Left renal cortex interstitium (tissue), 4 donors: Measurements from ENCODE around the gene PRSS53. TPM values are rescaled to one million over a fixed set of nuclear protein-coding genes. Genes with fewer than 3 reads are reported as not detected.
A peak's percentile ranks its signal among the peaks of the same experiment; 100 is the strongest.

Experiments used
- DNase-seq, 4 donors: peaks; one replicate each; pipeline ENCODE4 v3.0.0-alpha.2; 2013; ENCODE audit warnings: low read depth in 4 of 4, low spot score in 2 of 4, missing footprints in 1 of 4
- polyA plus RNA-seq, 4 donors: library from polyadenylated mRNA; unstranded; fragments of 120-200 nt; gene quantifications; one replicate each; pipeline ENCODE4 v1.2.1, GENCODE V29; 2013; ENCODE audit not compliant: insufficient read length in 4 of 4

The PRSS53 gene
- polyA plus RNA-seq, 4 donors, result 0.48 to 2.1 (median 1.3) TPM

DNA sequence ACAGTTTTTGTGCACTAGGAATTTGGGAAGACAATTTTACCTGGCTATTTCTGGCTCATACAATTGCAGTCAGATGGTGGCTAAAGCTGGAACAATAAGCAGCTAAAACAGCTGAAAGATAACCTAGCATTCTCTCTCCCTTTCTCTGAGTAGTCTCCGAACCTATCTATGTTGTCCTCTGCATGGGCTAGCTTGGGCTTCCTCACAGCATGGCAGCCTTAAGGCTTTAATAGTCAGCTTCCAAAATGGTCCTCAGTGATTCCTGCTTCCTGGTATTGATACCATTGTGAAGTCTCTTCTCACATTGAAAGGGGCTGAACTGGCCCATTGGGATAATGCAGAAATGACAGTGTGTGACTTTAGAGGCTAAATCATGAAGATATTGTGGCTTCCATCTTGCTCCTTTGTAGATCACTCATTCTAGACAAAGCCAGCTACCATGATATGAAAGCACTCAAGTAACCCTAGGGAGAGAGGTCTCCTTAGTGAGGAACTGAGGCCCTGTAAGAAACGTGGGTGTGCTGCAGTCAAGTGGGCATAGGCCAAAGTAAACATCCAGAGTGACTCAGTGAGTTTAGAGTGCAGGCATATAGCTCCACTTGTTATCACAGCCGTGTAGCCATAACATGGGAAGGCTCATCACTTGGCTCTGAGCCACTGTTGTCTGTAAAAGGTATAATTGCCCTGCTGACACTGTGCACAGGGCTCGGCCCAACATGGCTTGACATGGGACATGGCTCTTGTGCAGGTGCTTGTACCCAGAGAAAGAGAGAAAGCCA lies 11.3 kb upstream of the PRSS53 start:
- DNase-seq, result no peak

DNA sequence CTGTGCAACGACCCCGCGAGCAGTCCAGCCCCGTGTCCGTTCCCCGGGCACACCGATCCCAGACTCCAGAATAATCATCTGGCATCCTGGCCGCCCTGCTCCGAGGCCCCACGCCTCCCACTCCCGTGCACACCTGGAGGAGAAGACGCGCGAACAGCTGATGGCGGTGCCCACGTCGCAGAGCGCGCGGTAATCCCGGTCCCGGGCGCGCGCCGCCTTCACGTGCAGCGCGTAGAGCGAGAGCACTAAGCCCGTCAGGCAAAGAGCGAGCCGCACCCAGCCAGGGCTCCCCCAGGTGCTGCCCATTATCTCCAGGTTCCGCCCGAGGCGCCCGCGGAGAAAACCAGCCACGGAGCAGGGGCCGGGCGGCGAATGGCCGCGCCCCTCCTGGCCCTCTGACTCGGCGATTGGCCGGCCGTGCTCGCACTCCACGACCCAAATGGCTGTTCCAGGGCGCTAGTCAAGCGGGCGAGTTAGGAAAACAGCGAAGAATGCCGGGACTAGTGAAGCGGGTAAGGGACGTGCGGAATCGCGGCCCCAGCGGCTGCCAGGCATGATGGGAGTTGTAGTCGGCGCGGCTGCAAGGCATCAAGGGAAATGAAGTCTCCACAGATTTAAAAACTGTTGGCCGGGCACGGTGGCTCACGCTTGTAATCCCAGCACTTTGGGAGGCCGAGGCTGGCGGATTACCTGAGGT lies 5.8 kb upstream of the PRSS53 start, which contains the start of gene VKORC1:
TSS of gene VKORC1 (minus strand) at position 374 of the 697 bp plus-strand sequence. CDS start at position 306, 68 bp downstream.
- peak in 3 of 4 donors; percentile 73 to 89 (median 82) for DNase-seq

DNA sequence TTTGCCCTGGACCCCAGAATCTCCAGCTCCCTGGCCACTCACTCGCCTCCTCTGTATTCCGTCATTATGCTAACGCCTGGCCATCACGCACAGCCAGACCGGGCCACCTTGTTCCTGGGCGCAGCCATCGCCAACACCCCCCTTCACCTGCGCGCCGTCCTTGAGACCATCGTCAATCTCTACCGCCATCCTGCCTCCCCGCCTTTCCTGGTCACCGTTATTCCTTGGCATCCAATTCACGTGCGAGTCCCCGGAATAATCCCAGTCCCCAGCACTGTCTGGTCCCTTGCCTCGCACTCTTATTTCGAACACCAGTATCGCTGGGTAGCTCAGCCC lies 5.3 kb upstream of the PRSS53 start:
- no peak for DNase-seq

DNA sequence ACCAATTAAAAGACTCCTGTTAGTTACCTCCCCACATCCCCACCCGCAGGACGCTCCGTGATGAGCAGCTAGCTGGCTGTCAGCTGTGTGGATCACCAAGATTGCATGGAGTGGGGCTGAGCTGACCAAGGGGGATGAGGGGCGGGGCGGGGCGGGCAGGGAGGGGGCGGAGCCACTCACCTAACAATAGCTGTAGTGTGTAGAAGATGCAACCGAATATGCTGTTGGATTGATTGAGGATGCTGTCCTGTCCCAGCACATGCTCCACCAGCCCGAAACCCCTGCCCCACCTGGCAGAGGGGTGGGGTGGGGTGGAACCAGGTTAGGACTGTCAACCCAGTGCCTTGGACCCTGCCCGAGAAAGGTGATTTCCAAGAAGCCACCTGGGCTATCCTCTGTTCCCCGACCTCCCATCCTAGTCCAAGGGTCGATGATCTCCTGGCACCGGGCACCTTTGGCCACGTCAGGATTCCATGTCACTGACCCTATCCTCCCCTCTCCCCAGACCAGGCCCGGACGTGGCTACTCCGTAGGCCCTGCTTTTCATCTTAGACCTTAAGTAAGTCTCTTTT lies 4.5 kb upstream of the PRSS53 start:
- no peak for DNase-seq

DNA sequence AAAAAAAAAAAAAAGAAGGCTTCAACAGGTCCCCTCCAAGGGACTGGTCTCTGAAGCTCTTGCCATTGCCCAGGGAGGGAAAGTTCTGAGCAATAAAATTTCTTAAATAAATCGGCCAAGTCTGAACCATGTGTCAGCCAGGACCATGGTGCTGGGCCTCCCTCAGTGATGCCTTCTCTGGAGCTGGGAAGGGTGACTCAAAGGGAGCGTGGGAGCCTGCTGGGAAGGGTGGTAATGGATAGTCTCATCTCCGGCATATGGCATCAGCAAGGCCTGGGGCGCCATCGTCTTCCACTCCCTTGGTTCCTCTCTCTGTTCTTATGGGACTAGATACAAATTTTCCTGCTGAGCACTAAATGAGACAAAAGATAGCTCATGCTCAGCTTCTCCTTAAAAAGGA lies 3.6 kb upstream of the PRSS53 start:
- DNase-seq, result no peak

DNA sequence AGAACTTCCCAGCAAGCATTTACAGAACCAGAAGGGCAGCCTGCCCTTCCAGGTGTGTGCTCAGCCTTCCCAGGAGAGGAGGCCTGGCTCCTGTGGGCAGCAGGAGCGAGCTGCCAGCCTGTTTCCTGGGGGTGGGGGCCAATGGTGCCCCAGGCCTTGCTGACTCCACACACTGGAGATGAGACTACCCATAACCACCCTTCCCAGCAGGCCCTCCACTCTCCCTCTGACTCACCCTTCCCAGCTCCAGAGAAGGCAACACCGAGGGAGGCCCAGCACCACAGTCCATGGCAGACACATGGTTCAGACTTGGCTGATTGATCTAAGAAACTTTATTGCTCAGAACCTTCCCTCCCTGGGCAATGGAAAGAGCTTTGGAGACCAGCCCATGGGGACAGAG lies 1.8 kb upstream of the PRSS53 start:
- no peak for DNase-seq

DNA sequence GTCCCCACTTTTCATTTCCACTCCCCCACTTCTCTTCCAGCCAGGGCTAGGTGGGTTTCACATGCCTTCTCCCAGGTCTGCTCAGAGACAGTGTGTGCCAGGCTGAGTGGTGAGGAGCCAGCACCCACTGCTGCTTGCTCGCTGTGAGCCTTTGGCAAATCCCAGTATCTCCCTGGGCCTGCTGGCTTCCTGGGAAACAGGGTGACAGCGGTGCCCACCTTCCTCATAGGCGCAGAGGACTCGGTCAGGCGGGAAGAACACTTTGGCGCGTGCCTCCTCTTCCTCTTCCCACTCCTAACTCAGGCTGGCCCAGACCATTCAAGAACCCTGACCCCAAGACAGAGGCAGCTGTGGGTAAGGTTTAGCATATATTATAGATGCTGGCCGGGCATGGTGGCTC lies 456 bp upstream of the PRSS53 start:
- no peak for DNase-seq

DNA sequence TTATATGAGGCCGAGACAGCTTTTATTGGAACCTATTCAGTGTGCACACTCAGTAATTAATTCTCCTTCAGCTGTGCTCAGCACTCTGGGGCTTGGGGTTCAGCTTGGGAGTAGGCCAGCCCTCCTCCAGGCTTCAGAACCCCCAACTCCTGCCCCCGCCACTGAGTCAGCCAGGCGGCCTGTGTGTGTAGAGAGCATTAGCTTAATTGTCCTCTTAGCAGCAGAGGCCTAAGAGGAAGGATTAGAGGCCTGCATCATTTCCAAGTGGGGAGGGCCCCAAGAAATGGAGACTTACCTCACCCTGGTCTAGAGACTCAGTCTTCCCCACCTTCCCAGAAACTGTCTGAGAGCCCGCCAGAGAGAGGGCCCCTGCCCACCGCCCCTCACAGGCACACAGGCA lies 772 bp downstream of the PRSS53 start:
- no peak for DNase-seq

DNA sequence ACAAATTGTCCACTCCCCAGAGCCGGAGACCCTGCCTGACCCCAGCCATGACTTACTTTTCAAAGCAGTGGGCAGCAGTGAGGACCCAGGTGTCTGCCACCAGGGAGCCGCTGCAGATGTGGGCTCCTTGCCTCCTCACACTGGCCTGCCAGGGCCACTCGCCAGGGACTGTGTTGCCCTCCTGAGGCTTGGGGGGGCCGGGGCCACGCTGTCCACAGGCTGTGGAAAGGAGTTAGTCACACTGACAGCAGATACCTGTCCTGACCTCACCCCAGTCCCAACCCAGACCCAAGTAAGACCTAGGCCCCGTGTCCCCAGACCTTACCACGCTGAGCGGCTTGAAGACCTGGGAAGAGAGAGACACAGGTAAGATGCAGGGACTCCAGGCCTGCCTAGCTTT lies 1.3 kb downstream of the PRSS53 start:
- DNase-seq, result no peak

DNA sequence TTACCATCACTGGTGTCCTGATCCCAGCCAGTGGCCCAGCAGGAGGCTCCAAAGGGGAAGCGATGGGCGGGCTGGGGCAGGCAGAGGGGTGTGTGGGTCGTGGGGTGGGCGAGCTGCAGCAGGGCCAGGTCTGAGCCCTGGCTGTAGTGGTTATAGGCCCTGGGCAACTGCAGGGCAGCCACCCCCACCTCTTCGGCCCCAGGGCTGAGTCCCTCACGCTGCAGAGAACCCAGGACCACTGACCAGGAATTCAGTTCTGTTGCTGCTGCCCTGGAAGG lies 2.2 kb downstream of the PRSS53 start:
- DNase-seq, result no peak

DNA sequence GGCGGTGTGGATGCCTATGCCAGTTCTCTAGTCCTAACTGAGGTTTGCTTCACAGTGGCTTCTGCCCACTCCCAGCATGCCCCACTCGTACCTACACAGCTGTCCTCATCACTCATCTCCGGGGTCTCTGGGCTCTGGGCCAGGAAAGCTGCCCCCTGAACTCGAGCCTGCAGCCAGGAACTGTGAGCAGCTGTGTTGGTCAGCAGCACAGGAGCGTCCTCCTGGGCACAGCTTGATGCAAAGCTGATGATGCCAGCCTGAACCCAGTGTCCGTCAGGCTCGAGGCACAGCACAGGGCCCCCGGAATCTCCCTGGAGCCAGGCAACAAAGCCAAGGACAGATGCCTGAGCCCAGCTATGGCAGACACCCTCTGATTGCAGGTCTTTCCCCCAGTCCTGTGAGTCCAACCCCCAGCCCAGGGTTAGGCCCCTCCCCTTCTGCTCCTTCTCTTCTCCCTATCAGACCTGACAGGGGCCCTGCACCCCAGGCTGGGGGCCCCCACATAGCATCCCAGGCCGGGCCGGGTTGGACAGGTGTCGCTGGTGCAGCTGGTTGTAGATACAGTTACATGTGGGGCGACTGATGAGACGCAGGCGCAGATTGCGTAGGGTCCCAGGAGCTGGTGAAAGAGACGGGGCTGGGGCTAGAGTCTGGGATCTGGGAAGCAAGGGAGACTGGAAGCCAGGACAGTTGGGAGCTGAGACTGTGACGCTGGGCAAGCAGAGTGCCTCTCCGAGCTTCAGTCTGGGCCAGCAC lies 2.7 kb downstream of the PRSS53 start:
- DNase-seq, result no peak

DNA sequence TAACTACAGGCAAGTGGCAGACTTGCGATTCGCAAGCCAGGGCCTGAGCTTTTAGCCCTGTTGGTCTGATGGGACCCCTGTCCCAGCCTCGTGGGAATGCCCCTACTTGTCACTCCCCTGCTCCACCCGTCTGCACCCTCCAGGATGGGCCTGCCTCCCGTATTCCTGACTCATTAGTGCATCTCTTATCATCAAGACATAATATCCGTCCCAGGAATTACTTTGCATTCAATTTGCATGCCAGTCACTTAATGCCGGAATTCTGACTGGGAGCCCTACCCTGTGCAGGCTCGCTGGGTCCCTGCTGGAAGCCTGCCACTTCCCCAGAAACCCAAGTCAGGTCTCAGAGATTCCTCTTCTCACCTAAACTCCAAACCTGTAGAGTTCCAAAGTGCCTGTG lies 3.3 kb downstream of the PRSS53 start:
- no peak for DNase-seq

DNA sequence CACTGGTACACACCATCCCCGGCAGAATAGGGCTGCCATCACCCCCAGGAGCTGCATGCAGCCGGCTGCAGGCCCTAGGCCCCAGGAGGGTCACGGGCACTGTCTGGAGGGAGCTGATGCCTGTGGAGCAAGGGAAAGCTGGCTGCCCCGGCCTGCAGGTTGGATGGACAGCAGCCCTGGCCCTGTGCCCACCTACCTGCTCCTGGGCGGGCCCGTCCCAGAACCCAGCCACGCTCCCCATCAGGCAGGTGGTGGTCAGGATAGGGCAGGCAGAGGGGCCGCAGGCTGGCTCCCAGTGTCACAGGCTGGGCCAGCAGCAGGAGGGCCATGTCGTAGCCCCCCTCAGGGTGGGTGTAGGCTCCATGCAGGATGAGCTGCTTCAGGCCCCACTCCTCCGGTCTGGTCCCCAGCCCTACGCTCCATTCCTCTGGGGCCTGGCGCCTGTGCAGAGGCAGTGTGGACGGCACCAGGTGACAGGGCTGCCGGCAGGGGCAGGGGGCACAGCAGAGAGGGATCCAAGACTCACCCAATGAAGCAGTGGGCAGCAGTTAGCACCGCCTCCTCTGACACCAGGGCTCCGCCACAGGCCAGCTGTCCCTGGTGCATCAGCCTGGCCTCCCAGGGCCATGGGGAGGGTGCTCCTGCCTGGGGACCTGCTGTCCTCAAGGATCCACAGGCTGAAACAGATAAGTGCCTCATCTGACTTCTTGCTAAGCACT lies 4.0 kb downstream of the PRSS53 start:
- DNase-seq, result no peak

DNA sequence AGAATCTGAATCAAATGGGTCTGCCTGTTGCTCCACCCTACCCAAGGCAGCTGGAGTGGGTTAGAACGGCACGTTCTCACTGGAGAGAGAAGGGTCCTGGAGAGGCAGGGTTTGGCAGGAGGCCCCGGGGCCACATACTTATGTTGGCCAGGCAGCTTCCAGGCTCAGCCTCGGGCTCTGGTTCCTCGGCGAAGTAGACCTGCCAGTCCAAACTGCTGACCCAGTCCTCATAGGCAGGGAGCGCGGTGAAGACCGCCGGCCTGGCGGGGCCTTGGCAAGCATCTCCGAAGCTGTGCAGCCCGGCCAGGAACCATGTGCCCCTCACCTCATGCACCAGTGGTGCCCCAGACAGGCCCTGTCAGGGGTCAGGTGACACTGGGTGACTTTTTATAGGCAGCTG lies 4.8 kb downstream of the PRSS53 start:
- DNase-seq, result no peak

DNA sequence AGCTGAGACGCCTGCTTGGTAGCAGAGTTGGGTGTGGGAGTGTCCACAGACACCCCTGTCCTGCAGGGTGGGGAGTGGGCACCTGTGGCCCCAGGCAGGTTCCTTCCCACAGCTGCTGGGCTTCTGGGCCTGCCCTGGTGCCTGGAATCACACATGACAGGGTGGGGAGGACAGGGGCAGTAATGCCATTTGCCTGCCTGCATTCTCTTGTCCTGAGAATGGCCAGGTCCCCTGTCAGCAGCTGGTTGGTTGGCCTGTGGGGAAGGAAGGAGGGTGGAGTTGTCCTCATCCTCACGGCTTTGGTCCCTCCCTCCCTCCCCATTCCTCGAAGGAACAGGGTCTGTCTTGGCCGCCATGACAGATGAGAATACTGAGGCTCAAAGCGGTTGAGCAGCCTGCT lies 5.2 kb downstream of the PRSS53 start:
- no peak for DNase-seq

DNA sequence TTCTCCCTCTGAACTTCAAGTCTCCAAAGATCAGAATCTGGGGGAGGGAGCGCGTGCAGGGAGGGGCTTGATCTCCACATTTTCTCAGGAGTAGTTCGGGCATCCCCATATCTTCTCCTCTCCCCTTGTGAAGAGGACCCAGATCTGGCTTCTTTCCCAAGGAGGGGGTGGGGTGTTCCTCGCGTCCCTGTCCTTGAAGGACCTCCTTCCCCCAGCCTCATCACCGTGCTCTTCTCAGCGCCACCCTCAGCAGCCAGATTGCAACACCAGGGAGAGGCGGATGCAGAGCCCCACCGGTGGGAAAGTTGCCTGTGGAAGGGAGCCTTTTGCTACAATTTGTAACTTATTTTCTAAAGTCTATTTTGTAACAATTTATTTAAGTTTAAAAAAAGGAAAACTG lies 5.7 kb downstream of the PRSS53 start:
- DNase-seq, result no peak

DNA sequence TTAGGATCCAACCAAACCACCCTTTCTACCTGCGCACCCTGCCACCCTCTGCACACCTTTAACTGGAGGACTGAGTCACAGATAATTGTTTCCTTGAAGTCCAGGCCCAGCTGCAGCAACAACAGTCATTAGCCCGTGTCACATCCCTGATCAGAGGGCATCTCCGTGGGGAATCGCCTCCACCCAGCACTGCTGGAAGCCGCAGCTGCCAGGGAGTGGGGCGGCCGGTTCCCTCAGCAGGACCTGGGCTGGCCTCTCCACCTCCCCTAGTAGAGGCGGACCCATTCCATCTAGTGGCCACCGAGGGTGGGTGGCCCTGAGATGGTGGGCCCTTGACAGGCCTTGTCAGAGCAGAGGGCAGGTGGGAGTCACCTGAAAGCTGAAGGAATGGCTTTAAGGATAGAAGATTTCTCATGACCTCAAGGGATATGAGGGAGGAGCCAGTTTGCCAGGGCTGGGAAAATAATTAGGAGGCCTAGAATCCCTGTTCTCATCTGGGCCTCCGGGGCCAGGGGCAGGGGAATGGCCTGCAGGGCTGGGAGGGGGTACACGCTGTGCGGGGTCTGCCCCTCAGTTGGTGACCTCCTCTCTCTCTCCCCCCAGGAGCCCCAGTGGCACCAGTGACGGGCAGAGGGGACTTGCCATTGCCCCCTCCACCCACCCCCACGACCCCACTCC lies 6.2 kb downstream of the PRSS53 start:
- DNase-seq, result no peak

DNA sequence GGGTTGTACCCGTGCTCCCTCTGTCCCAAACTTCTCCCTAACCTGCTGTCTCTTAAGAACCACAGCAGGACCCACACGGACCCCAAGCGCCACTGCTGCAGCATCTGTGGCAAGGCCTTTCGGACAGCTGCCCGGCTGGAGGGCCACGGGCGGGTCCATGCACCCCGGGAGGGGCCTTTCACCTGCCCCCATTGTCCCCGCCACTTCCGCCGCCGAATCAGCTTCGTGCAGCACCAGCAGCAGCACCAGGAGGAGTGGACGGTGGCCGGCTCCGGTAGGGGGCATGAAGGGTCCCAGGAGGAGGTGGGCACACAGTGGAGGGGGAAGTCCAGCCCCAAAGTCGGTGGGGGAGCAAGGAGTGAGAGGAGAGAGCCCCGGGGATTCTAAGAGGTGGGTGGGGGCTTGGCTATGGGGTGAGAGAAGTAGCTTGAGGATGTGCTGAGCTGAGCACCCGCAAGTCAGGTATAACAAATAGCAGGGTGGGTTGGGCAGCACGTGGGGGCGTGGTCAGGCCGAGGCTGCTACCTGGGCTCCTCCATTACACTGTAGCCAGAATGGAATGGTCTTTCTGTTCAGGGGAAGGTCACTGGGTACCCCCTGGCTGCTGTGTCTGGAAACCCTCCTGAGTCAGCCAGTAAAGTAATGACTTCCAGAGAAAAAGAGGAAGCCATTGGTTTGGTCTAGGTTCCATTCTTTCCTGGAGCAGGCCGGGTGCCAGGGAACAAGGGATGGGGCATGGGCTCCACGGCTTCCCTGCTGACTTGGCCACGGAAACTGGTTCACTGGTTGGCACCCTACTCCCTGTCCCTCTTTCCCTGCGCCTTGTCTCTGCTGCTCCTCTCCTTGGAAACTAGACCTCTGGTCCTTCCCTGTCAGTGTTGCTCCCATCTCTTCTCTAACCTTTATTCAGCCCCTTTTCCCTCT lies 7.1 kb downstream of the PRSS53 start:
- no peak for DNase-seq

DNA sequence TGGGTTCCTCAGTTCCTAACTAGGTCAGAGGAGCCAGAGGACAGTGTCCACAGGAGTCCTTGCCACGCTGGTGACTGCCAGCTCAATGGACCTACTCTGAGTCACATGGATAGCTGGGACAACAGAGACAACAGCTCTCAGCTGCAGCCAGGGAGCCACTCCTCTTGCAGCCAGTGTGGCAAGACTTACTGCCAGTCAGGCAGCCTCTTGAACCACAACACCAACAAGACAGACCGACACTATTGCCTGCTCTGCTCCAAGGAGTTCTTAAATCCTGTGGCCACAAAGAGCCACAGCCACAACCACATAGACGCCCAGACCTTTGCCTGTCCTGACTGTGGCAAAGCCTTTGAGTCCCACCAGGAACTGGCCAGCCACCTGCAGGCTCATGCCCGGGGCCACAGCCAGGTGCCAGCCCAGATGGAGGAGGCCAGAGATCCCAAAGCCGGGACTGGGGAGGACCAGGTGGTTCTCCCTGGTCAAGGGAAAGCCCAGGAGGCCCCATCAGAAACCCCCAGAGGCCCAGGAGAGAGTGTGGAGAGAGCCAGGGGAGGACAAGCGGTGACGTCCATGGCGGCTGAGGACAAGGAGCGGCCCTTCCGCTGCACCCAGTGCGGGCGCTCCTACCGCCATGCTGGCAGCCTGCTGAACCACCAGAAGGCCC lies 7.9 kb downstream of the PRSS53 start:
- no peak for DNase-seq
